Activated effector memory CD4-positive, alpha-beta T cell treated with anti-CD3 and anti-CD28 coated beads, Interleukin-2, amount 50 U/mL, for 16 hours (primary cell): ENCODE measurements around the gene ANHX.
"Not testable (repeated sequence)": the region's sequence is repeated elsewhere in the genome, so short reads cannot be mapped to it uniquely, and the experiment has no call there.

Experiments
- DNase-seq: peaks from one replicate; pipeline ENCODE4 v3.0.0-alpha.2; 2020

Gene ANHX

DNA sequence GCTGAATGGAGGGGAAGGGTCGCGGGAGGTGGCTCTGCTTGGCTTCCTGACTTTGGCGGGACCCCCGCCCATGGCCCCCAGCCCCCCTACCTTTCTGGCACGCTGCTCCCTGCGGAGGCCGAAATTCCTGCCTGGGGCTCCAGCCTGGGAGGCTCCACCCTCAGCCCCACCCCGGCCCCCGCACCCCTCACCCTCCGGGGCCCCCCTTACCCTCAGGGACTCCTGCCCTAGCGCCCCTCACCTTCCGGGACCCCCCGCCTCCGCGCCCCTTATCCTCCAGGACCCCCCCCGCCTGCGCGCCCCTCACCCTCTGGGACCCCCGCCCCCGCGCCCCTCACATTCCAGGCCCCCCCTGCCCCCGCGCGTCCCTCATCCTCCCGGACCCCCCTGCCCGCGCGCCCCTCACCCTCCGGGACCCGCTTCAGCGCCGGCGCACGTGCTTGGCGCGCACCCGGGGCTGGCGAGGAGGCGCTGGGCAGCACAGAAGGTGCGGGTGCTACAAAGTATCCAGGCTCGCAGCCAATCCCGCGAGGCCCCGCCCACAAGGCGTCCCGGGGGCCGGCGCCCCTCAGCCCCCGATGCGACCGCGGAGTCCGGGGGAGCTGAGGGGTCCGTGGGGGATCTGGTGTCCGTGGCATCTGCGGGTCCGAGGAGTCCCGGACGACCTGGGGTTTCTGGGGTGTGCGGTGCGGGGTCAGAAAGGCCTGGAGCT lies at the start of gene ANHX:
Gene ANHX, minus strand, starts transcription at position 477 of the 712 bp plus-strand sequence. CDS start 1,521 bp downstream, outside the sequence.
- no peak for DNase-seq

DNA sequence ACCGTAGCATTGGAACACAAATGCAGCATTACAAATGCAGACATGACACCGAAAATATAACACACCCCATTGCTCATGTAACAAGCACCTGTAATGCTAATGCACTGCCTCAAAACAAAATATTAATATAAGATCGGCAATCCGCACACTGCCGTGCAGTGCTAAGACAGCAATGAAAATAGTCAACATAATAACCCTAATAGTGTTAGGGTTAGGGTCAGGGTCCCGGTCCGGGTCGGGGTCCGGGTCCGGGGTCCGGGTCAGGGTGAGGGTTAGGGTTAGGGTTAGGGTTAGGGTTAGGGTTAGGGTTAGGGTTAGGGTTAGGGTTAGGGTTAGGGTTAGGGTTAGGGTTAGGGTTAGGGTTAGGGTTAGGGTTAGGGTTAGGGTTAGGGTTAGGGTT lies 29.0 kb upstream of the ANHX start:
- DNase-seq, result not testable (repeated sequence)

DNA sequence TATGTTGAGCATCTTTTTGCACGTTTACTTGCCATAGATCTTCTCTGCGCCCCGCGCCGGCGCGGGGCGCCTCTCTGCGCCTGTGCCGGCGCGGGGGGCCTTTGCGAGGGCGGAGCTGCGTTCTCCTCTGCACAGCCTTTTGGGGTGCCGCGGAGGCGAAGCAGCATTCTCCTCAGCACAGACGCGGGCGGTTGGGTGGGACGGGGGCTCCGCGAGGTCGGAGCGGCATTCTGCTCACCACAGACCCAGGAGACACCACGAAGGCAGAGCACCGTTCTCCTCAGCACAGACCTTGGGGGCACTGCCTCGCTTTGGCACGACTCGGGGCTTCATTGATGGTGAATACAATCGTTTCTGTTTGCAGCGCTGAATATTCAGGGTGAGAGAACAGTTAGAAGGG lies 28.5 kb upstream of the ANHX start:
- no peak for DNase-seq

DNA sequence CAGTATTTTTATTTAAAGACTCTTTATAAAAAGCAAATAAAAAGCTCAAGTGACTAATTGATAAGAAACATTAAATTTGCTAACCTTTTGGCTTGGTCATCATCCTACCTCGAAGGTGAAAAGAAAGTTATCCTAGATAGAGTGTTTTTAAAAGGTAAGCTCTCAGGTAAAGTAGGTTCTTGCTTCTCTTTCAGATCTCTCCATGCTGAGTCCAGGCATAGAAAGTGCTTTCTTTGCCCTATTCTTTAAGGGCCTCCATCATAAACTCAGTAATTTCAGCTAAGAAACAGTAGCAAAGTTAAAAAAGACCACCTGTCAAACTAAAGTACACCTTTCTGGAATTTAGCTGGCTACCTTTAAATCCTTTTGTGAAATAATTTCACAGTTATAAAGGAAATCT lies 20.6 kb upstream of the ANHX start:
- DNase-seq, result no peak

DNA sequence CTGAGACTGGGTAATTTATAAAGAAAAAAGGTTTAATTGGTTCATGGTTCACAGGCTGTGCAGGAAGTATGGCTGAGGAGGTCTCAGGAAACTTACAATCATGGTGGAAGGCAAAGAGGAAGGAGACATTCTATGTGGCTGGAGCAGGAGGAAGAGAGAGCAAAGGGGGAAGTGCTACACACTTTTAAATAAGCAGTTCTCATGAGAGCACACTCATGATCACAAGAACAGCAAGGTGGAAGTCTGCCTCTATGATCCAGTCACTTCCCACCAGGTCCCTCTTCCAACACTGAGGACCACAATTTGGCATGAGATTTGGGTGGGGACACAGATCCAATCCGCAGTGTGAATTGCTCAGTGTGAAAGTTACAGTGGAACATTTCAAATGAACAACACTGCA lies 20.2 kb upstream of the ANHX start:
- not testable (repeated sequence) for DNase-seq

DNA sequence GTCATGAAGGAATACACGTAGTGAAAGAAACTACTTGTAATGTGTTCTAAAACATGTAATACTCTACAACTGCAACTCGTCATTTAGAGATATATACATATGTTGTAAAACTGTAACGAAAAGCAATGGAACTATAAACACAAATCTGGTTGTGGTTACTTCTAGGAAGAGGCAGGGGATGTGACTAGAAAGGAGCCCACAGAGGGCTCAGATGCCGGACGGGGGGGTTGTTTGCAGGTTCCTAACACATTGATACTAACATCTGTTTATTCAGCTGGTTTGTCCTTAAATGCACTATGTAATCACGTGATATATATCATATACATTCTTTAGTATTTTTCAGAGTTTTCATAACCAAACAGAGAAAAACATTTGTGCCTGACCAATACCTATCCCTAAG lies 16.1 kb upstream of the ANHX start:
- no peak for DNase-seq

DNA sequence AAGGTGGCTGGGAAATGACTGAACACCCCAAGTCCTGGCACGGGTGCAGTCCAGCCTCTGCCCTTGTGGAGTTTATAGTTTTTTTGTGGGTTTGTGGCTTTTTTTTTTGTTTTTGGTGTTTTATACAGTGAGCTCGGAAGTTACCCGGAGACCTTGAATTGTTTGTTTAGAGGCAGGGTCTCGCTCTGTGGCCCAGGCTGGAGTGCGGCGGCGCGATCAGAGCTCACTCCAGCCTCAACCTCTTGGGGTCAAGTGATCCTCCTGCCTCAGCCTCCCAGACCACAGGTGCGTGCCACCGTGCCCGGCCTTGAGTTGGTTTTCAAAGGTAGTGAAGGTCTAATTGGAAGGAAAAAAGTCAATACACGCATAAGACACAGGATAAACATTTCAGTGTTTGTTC lies 879 bp upstream of the ANHX start:
- DNase-seq, result no peak

DNA sequence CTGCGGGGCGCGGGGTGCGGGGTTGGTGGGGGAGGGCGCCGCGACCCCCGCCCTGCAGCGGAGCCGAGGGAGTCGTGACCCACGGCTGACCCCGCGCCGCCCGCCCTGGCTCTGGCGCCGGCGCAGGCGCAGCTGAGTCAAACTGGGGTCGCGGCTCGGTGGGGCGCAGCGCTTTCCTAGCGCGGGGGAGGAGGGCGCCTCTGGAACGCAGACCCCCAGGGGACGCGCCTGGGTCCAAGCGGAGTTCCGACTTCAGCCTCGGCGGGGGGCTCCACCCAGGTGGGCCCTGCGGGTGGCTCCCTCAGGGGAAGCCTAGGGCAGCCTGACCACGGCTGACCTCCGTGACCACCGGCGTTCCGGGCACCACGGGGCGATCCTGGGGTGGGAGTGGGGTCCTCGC lies 467 bp upstream of the ANHX start:
- DNase-seq, result no peak

DNA sequence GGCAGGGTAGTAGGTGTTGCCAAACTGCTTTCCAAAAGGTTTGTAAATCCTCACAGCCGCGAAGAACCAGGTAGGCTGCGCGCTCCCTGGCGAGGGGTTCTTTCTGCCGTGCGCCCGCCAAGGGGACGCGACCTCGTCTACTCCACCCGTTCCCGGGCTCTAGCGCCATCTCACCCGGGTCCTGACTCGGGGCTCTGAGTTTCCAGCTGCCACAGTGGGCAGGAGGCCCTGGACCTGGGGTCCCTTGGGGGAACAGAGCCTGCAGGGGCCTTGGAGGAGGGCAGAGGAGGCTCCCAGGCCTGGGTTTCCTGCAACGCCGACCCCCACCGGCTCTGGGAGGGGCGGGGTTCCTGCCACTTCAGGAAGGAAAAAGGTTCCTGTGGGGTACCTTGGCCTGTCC lies 706 bp downstream of the ANHX start:
- no peak for DNase-seq

DNA sequence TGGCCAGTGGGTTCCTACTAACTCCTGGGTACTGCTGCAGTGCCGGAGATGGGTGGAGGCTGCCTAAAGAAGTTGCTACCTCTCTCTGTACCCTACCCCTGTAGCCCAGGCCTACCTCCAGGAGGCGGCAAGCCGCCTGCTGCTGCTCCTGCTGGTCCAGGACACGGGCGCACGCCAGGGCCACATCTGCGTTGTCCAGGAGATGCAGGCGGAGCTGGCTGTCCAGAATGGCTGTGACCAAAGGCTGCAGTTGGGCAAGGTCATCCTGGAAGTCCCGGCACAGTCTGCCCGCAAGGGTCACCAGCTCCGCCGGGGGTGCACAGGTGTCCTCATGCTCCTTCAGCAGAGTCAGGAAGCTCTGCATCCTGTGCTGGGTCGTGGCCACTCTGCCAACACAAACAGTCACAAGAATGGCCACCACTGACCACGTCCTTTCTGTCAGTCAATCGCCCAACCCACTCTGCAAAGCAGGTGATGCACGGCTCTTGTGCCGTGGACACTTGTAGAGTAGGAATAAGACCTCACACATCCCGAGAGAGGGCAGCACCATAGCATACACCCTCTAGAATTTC lies 1.6 kb downstream of the ANHX start:
- no peak for DNase-seq

DNA sequence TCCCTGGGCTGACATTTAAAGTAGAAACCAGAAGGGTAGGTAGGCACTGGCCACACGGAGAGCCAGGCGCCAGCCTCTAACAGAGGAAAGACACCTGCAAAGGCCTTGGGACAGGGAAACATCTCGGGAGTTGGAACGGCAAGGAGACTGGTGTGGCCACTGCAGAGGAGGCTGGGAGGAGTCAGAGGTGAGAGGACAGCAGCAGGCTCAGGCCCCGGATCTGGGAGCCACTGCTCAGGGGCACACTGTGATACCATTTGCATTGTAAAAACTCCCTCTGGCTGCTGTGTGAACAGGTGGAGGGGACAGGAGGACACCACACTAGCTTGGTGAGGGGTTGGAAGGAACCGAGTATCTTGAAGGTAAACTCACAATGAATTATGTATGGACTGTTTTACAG lies 2.7 kb downstream of the ANHX start:
- DNase-seq, result no peak

DNA sequence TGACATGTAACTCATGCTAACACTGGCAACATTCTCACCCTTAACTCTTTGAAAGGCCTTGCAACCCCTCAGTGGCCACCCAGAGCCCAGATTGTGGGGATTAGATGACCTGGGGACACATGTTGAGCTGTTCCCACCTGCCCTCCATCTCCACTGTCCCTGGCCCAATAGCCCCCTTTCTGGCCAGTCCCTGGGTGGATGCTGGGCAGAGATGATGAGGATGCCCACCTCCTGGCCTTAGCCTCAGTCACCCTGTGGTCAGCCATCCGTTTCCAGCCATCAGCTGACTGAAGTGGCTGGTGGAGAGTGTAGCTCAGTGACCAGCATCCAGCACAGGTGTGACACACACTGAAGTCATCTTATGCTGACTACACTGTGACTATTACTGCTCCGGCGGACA lies 4.7 kb downstream of the ANHX start:
- no peak for DNase-seq

DNA sequence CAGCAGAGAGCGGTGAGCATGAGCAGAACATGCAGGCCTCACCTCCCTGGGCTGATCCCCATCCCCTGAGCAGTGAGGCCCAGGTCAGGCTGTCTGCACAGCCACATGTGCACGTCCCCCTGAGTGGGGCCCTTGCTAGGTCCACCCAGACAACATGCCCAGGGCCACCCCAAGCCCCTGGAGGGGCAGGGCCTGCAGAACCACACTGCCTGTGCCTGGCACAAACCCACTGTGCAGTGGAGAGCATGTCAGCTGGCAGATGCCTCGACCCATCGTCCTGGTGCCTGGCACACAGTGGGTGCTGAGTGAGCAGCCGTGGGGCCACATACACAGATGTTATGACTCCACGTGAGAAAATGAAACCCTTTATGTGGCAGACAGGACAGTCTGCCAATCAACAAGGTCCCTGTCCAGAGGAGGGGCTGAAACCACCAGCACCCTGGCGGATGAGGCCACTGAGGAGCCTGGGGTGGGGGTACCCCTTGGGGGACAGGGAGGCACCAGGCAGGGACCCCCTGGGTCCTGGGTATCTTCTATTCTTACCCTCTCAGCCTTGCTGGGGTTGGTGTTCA lies 8.3 kb downstream of the ANHX start:
- DNase-seq, result no peak

DNA sequence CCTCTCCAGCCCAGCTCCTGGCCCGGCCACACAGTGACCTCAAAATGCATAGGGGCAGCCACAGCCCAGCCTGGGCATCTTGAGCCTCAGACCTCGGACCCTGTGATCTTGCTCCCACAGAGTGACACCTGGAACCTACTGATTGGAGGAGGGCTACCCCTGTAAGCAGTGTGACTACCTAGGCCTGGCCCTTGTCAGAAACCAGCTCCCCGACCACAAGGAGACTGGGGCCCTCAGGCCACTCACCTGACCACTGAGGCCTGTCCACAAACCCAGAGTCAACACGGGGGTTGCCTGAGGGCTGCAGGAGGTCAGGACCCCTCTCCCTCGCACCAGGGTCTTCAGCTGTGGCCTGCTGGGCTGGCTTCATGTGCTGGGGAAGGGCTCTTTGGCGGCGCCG lies 9.0 kb downstream of the ANHX start:
- DNase-seq, result no peak

DNA sequence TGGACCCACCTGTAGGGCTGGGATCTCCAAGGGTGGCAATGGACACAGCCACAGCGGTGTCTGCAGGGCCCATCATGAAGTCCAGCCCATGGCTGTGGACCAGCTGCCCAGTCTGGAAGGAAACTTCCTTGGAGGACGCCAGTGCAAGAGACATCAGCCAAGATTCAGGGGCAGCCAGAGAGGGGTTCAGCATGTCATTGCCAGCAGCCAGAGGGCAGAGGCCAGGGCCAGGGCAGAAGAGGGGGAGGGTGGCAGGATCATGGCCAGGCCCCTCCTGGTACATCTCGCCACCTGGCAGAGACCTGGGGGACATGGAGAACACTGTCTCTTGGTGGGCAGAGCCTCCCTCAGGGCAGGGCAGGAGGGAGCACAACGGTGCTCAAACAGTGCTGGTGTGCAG lies 10.2 kb downstream of the ANHX start:
- DNase-seq, result no peak

DNA sequence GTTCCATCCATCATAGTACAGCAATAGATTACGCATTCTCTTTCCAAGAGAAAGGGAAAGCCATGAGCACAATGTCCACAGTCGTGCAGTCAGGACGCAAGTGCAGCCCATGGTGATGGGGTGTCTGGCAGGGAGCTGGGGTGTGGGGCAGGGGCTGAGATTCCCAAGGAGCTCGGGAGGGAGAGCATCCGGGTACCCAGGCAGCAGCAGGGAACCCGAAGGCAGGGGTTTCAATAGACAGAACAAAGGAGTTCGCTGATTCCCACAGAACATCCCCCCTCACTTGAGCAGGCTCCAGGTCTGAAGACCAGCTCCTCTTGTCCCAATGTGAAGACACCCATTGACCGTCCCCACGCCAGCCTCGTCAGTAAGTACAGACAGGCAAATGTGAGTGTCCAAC lies 13.5 kb downstream of the ANHX start:
- DNase-seq, result no peak

DNA sequence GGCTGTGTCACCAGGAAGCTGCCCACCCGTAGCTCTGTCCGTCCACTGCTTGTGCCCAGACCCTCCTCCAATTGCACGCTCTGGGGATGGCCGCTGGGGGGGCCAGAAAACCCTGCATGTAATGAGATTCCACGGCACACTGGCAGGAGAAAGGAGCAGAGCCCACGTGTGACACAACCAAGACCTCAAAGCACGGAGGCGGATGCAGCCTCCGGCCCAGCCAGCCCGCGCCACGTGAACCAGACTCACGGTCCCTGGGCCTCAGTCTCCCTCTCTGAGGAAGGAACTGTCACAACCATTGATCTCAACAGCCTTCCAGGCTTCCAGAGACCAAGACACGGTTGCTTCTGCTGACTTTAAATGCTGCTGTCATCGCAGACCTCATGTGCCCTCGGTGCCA lies 14.4 kb downstream of the ANHX start:
- DNase-seq, result no peak

DNA sequence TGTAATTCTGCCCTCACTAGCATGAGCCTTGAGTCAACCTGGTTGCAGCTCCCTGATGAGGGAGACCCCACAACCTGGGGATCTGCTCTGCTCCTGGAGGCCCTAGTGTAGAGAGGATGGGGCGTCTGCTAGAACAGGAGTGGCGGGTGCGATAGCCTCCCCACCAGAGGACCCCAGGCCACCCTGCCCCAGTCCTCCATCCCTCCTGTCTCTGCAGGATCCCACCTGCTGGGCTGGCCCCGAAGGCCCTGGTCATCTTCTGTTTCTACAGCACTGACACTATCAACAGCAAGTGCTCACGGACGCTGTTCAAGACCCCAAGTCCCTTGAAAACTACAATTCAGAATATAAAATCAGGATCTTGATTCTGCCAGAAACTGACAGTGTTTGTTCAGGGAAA lies 15.2 kb downstream of the ANHX start:
- DNase-seq, result no peak

DNA sequence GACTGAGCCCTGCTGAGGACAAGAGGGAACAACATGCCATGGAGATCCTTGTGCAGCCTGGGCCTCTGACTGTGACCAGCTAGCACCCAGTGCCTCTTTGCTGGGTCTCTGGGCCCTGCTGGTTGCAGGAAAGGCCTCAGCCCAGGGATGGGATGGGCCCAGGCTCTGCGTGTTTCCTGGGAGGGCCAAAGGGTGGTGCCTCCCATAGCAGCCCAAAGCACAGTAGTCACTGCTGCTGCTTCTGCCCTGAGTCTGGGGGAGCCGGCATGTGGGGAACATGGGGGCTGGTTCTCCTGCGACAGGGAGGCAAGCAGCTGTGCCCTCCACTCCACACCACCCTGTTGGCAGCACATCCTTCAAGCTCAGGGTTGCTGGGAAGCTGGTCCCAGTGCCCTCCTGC lies 18.5 kb downstream of the ANHX start:
- no peak for DNase-seq

DNA sequence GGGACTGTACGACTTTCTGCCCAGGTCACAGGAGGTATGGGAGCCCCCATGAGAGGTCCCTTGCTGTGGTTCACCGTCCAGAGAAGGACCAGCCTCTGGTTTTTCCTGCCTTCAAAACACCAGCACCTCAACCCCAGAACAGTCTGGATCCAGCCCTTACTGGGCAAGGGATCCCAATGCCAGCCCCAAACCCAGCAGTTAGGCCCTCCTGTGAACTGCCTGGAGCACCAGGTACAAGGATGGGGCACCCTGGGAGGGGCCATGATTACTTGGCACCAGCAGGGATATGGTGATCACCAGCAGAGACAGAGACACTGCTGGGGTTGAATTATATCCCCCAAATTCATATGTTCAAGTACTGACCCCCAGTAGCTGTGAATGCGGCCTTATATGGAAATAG lies 20.0 kb downstream of the ANHX start:
- no peak for DNase-seq

DNA sequence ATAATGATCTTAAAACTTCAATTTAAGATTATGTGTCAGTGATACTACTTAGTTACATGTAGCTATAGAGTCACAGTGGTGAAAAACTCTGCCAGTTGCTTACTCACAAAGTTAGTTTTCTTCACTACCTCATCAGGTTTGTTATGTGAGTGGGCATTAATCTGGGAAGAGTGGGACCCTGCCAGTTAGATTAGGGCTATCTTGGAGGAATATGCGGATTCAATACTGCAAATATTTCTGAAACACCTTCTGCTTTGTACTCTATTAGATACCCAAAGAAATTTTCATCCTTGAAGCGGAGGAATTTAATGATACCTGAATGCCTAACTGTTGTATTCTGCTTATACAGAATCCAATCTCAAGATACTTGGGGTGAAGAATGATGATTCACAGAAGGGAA lies 29.3 kb downstream of the ANHX start:
- no peak for DNase-seq

DNA sequence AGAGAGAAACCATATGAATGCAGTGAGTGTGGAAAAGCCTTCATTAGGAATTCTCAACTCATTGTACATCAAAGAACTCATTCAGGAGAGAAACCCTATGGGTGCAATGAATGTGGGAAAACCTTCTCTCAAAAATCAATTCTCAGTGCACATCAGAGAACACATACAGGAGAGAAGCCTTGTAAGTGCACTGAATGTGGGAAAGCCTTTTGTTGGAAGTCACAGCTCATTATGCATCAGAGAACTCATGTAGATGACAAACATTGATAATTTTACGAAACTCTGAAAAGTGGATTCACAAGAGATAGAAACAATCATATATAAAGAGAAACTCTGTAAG lies 31.4 kb downstream of the ANHX start:
- no peak for DNase-seq

DNA sequence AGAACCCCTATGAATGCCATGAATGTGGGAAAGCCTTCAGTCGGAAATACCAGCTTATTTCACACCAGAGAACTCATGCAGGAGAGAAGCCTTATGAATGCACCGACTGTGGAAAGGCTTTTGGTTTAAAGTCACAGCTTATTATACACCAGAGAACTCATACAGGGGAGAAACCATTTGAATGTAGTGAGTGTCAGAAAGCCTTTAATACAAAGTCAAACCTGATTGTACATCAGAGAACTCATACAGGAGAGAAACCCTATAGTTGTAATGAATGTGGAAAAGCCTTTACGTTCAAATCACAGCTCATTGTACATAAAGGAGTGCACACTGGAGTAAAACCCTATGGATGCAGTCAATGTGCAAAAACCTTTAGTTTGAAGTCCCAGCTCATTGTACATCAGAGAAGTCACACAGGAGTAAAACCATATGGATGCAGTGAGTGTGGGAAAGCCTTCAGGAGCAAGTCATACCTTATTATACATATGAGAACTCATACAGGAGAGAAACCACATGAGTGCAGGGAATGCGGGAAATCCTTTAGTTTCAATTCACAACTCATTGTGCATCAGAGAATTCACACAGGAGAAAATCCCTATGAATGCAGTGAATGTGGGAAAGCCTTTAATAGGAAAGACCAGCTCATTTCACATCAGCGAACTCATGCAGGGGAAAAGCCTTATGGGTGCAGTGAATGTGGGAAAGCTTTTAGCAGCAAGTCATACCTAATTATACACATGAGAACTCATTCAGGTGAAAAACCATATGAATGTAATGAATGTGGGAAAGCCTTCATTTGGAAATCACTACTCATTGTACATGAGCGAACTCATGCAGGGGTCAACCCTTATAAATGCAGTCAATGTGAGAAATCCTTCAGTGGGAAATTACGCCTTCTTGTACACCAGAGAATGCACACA lies 32.1 kb downstream of the ANHX start:
- no peak for DNase-seq
